OCI-LY7 (cell line): ENCODE results near the gene PWP2.

Source experiments
- CTCF ChIP-seq: fragments of 200-600 bp; sonication (generic); conservative IDR thresholded peaks from 2 replicates; pipeline ENCODE4 v1.5.1; 2014; ENCODE audit warnings: mild to moderate bottlenecking, antibody characterized with exemption, low read length, moderate library complexity, mixed read lengths
- EZH2phosphoT487 ChIP-seq: fragments of 200-600 bp; sonication (generic); IDR thresholded peaks from 2 replicates; pipeline ENCODE4 v1.6.1; 2018; ENCODE audit warnings: low read depth, borderline replicate concordance, mild to moderate bottlenecking, mixed run types, antibody characterized with exemption, low read length, moderate library complexity, mixed read lengths

GRCh38 chr21:44076316-44076715 is 30.9 kb upstream of the PWP2 start:
- no peak for TF ChIP-seq CTCF
- no peak for TF ChIP-seq EZH2phosphoT487
